Central memory CD8-positive, alpha-beta T cell (primary cell): Measurements from ENCODE around the gene COL3A1.

Experiments used
- ATAC-seq: fragments of 150-1000 bp; cut with Tn5 transposase; replicated peaks from 2 replicates; pipeline ENCODE4 v1.10.0; 2022; ENCODE audit warnings: mild to moderate bottlenecking, moderate FRiP score, moderate number of reproducible peaks; ENCODE audit not compliant: poor library complexity, severe bottlenecking; ENCODE audit errors: extremely low read depth
- DNase-seq, 2 donors: peaks; one replicate each; pipeline ENCODE4 v3.0.0; 2021; ENCODE audit warnings: low spot score in 2 of 2
- H3K27ac Mint-ChIP-seq: one replicate; pipeline ENCODE4 v1.8.0; 2022; ENCODE audit warnings: low read depth, mild to moderate bottlenecking, moderate library complexity, mixed read lengths
- H3K27me3 Mint-ChIP-seq: one replicate; pipeline ENCODE4 v1.8.0; 2022; ENCODE audit warnings: mixed read lengths
- H3K36me3 Mint-ChIP-seq: one replicate; pipeline ENCODE4 v1.8.0; 2022; ENCODE audit warnings: mild to moderate bottlenecking, moderate library complexity, mixed read lengths; ENCODE audit not compliant: insufficient read depth
- H3K4me1 Mint-ChIP-seq: one replicate; pipeline ENCODE4 v1.8.0; 2022; ENCODE audit warnings: mixed read lengths
- H3K4me3 Mint-ChIP-seq: one replicate; pipeline ENCODE4 v1.8.0; 2022; ENCODE audit warnings: mild to moderate bottlenecking, moderate library complexity, mixed read lengths
- H3K9me3 Mint-ChIP-seq: one replicate; pipeline ENCODE4 v1.8.0; 2022; ENCODE audit warnings: mixed read lengths

The COL3A1 gene

GRCh38 chr2:188974164-188974563 is at the start of gene COL3A1:
COL3A1 (plus strand) TSS chr2:188974373; CDS start chr2:188974490, 117 bp downstream.
- H3K36me3 Mint-ChIP-seq = no peaks in the 10 kb centered on the region
- no peaks in the 10 kb centered on the region for H3K4me1 Mint-ChIP-seq
- no peaks in the 10 kb centered on the region for H3K27me3 Mint-ChIP-seq
- ATAC-seq (no peak), DNase-seq (no peak)
- no peak within 1 kb of the TSS for H3K27ac Mint-ChIP-seq
- H3K4me3 Mint-ChIP-seq = no peak within 1 kb of the TSS
- no peaks in the 10 kb centered on the region for H3K9me3 Mint-ChIP-seq

GRCh38 chr2:188928643-188929042 is 45.5 kb upstream of the COL3A1 start:
- Mint-ChIP-seq H3K9me3 (peaks cover 32% of the 10 kb centered on the region), H3K36me3 (no peaks in the 10 kb centered on the region), H3K27ac (no peak overlapping the region), H3K4me1 (no peaks in the 10 kb centered on the region), H3K27me3 (no peaks in the 10 kb centered on the region), H3K4me3 (no peak overlapping the region)
- DNase-seq (no peak), ATAC-seq (no peak)

- no peaks in the 10 kb centered on the region for H3K27me3 Mint-ChIP-seq
- H3K9me3 Mint-ChIP-seq = peaks cover 25% of the 10 kb centered on the region
- ATAC-seq (no peak), DNase-seq (no peak)
- H3K27ac Mint-ChIP-seq = no peak overlapping the region
- no peaks in the 10 kb centered on the region for H3K4me1 Mint-ChIP-seq
- H3K36me3 Mint-ChIP-seq = no peaks in the 10 kb centered on the region
- H3K4me3 Mint-ChIP-seq = no peak overlapping the region
These were observed 42.8 kb upstream of the COL3A1 start for GRCh38 chr2:188931361-188931760.

GRCh38 chr2:188937228-188938220 is 36.6 kb upstream of the COL3A1 start:
- Mint-ChIP-seq H3K36me3 (no peaks in the 10 kb centered on the region), H3K4me1 (no peaks in the 10 kb centered on the region), H3K27ac (no peak overlapping the region), H3K9me3 (peaks cover 5% of the 10 kb centered on the region), H3K27me3 (no peaks in the 10 kb centered on the region), H3K4me3 (no peak overlapping the region)
- ATAC-seq (no peak), DNase-seq (no peak)

- DNase-seq = no peak
- Mint-ChIP-seq H3K27ac (no peak overlapping the region), H3K4me3 (no peak overlapping the region), H3K27me3 (no peaks in the 10 kb centered on the region), H3K9me3 (no peaks in the 10 kb centered on the region), H3K36me3 (no peaks in the 10 kb centered on the region), H3K4me1 (no peaks in the 10 kb centered on the region)
- no peak for ATAC-seq
These were observed 34.0 kb upstream of the COL3A1 start for GRCh38 chr2:188940171-188940570.

- DNase-seq (no peak), ATAC-seq (no peak)
- Mint-ChIP-seq H3K27ac (no peak overlapping the region), H3K36me3 (no peaks in the 10 kb centered on the region), H3K4me3 (no peak overlapping the region), H3K4me1 (no peaks in the 10 kb centered on the region), H3K9me3 (peaks cover under 1% of the 10 kb centered on the region), H3K27me3 (no peaks in the 10 kb centered on the region)
These were observed 29.7 kb upstream of the COL3A1 start for GRCh38 chr2:188944442-188944841.

- Mint-ChIP-seq H3K27me3 (no peaks in the 10 kb centered on the region), H3K9me3 (peaks cover 6% of the 10 kb centered on the region), H3K4me1 (no peaks in the 10 kb centered on the region)
These were observed 24.9 kb upstream of the COL3A1 start for GRCh38 chr2:188949046-188949818.

GRCh38 chr2:188952901-188953300 is 21.3 kb upstream of the COL3A1 start:
- Mint-ChIP-seq H3K4me3 (no peak overlapping the region), H3K9me3 (peaks cover 6% of the 10 kb centered on the region), H3K27me3 (no peaks in the 10 kb centered on the region), H3K4me1 (no peaks in the 10 kb centered on the region), H3K27ac (no peak overlapping the region), H3K36me3 (no peaks in the 10 kb centered on the region)
- ATAC-seq (no peak), DNase-seq (no peak)

More at GRCh38 chr2:188949046-188949818, 24.9 kb upstream of the COL3A1 start:
- no peaks in the 10 kb centered on the region for H3K36me3 Mint-ChIP-seq
- H3K4me3 Mint-ChIP-seq = no peak overlapping the region
- H3K27ac Mint-ChIP-seq = no peak overlapping the region
- DNase-seq (no peak), ATAC-seq (no peak)

GRCh38 chr2:188956290-188956689 is 17.9 kb upstream of the COL3A1 start:
- DNase-seq = no peak
- ATAC-seq = no peak
- H3K27me3 Mint-ChIP-seq = no peaks in the 10 kb centered on the region
- H3K4me1 Mint-ChIP-seq = no peaks in the 10 kb centered on the region
- H3K27ac Mint-ChIP-seq = no peak overlapping the region
- H3K36me3 Mint-ChIP-seq = no peaks in the 10 kb centered on the region
- H3K4me3 Mint-ChIP-seq = no peak overlapping the region
- peaks cover 14% of the 10 kb centered on the region for H3K9me3 Mint-ChIP-seq

- Mint-ChIP-seq H3K4me1 (no peaks in the 10 kb centered on the region), H3K9me3 (peaks cover 14% of the 10 kb centered on the region), H3K27me3 (no peaks in the 10 kb centered on the region), H3K36me3 (no peaks in the 10 kb centered on the region), H3K4me3 (no peak overlapping the region), H3K27ac (no peak overlapping the region)
- no peak for ATAC-seq
- no peak for DNase-seq
These were observed 17.2 kb upstream of the COL3A1 start for GRCh38 chr2:188956961-188957360.

GRCh38 chr2:188957646-188958045 is 16.5 kb upstream of the COL3A1 start:
- no peak for DNase-seq
- H3K27me3 Mint-ChIP-seq = no peaks in the 10 kb centered on the region
- H3K9me3 Mint-ChIP-seq = peaks cover 14% of the 10 kb centered on the region
- H3K36me3 Mint-ChIP-seq = no peaks in the 10 kb centered on the region
- no peak for ATAC-seq
- no peaks in the 10 kb centered on the region for H3K4me1 Mint-ChIP-seq
- H3K4me3 Mint-ChIP-seq = no peak overlapping the region
- no peak overlapping the region for H3K27ac Mint-ChIP-seq

- no peak overlapping the region for H3K27ac Mint-ChIP-seq
These were observed 10.4 kb upstream of the COL3A1 start for GRCh38 chr2:188963741-188964140.

More at GRCh38 chr2:188963741-188964140, 10.4 kb upstream of the COL3A1 start:
- Mint-ChIP-seq H3K27me3 (no peaks in the 10 kb centered on the region), H3K36me3 (no peaks in the 10 kb centered on the region), H3K9me3 (peaks cover 8% of the 10 kb centered on the region), H3K4me3 (no peak overlapping the region), H3K4me1 (no peaks in the 10 kb centered on the region)
- no peak for ATAC-seq
- no peak for DNase-seq
